Left lobe of liver (tissue), 2 donors: ENCODE data around the gene ALAD. TPM values are rescaled to one million over a fixed set of nuclear protein-coding genes. Genes with fewer than 3 reads are reported as not detected.
A peak's percentile ranks its signal among the peaks of the same experiment; 100 is the strongest.

Source experiments
- ATAC-seq: fragments of 200-7000 bp; cut with Tn5 transposase; one replicate; pipeline ENCODE4 v1.9.1; 2020; ENCODE audit warnings: mild to moderate bottlenecking, moderate library complexity
- DNase-seq: peaks from one replicate; pipeline ENCODE4 v3.0.0-alpha.2; 2020; ENCODE audit warnings: low spot score
- total RNA-seq: library from RNA; stranded (reverse); gene quantifications from one replicate; pipeline ENCODE4 v1.2.1, GENCODE V29; 2021
- donor health status: DM: no; HTN: no; CAD: no; lungs with moderate emphysema.
- donor health status: DM: no; HTN: yes; CAD: no.

The ALAD gene
- total RNA-seq, 1 donor from 2014 or later = 152 TPM

GRCh38 chr9:113350107-113350661 is 50.9 kb downstream of the ALAD start:
- ATAC-seq = no peak
- DNase-seq = no peak

- no peak for DNase-seq
Measured at GRCh38 chr9:113349445-113350094, 51.5 kb downstream of the ALAD start, which contains the start of gene BSPRY. BSPRY (plus strand) TSS chr9:113349541; CDS start chr9:113349580, 39 bp downstream.

DNA sequence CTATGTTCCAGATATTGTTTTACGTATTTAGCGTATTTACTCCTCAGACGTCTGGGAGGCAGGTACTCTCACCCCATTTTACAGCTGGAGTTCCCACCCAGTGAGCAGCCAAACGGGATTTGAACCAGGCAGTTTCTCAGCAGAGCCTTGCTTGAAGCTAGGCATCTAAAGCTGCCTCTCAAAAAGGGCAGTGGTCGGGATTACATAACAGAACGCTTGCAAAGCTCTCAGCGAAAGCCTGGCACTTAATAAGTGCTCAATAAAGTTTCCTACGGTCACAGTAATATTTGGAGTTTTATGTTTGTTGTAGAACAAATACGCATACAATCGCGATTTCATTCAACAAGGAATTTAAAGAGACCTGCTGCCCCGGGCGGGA is 52.0 kb downstream of the ALAD start:
- DNase-seq (no peak), ATAC-seq (no peak)

More at GRCh38 chr9:113349445-113350094, 51.5 kb downstream of the ALAD start, which contains the start of gene BSPRY:
- peak; percentile 89 for ATAC-seq

- no peak for DNase-seq
- ATAC-seq = no peak
Measured at GRCh38 chr9:113348437-113348836, 52.6 kb downstream of the ALAD start.

- ATAC-seq = no peak
- DNase-seq = no peak
Measured at GRCh38 chr9:113345671-113346070, 55.4 kb downstream of the ALAD start.

- ATAC-seq (no peak), DNase-seq (no peak)
Measured at GRCh38 chr9:113345190-113345589, 55.9 kb downstream of the ALAD start.

- DNase-seq = peak; percentile 85
- peak; percentile 63 for ATAC-seq
Measured at GRCh38 chr9:113343732-113344231, 57.3 kb downstream of the ALAD start.

DNA sequence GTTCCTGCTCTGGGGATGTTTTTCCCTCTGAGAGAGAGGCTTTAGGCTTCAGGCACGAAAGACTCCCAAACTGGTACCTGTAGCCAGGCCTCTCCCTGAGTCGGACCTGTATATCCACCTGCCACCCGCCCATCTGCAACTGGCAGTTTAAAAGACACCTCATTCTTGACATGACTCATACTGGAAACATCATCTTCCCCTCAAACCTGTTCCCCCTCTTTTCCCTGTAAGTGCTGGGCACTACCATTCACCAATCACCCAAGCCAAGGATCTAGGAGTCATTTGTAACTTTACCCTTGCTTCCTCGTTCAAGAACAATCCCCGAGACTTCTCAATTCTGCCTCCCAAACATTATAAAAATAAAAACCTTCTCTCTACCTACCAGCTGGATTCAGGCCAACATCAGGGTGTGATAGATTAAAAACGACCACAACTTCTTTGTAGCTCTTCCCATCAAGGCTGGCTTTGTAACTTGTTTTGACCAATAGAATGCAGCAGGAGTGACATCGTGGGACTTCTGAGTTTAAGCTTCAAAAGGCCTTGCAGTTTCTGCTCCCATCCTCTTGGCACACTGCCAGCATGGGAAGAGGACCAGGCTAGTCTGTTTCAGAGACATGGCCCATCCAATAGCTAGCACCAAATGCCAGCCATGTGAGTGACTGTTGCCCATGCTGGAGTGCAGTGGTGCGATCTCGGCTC is 59.2 kb downstream of the ALAD start:
- DNase-seq = no peak
- ATAC-seq = no peak

DNA sequence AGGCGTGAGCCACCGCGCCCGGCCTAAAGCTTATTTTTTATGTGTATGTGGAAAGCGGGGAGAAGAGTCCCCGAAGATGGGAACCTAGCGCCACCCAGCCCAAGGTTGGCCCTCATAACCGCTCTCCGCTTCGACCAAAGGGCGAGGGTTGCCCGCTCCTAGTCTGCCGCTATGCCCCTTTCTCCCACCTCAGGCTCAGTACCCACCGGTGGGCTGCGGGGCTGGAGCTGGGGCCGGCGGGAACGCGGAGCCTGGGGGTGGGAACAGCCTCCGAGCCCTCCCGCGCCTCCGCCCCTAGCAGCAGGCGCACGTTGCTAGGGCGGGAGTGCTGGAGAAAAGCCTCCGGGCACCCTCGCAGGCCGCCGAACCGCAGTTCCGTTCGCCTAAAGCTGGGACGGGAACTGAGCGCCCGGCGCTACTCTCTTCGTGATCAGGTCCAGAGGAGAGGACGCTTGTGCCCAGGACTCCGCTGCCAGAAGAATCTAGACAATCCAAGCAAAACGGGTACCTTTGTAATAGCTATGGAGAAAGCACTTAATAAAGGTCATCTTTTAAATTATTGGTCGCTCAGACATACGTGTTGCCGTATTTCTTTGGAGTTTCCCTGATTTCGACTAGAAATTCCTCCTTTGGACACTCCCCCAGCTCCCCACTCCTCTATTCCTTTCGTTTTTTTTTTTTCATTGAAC is 60.9 kb downstream of the ALAD start, which contains the start of gene WDR31:
WDR31 (minus strand) TSS at position 265 of the 689 bp plus-strand sequence. CDS start 8,253 bp downstream, outside the sequence.
- ATAC-seq (peak; percentile 96), DNase-seq (peak; percentile 91)

GRCh38 chr9:113337714-113338113 is 63.4 kb downstream of the ALAD start:
- DNase-seq (no peak), ATAC-seq (no peak)

Other genes with a start within 250 kb of the ALAD start
- gene FKBP15, start 180.0 kb downstream of the ALAD start, total RNA-seq = 12.2 TPM
- 74.9 TPM for gene SLC31A1, start 179.7 kb downstream of the ALAD start, total RNA-seq
- 17.8 TPM for gene CDC26, start 125.7 kb downstream of the ALAD start, total RNA-seq
- gene PRPF4, start 125.6 kb downstream of the ALAD start, total RNA-seq = 12.0 TPM
- gene RNF183, start 97.9 kb downstream of the ALAD start, total RNA-seq = 0.20 TPM
- gene WDR31, start 61.0 kb downstream of the ALAD start, total RNA-seq = 3.0 TPM
- 0.33 TPM for gene BSPRY, start 51.7 kb downstream of the ALAD start, total RNA-seq
- 76.9 TPM for gene HDHD3, start 24.3 kb downstream of the ALAD start, total RNA-seq
- gene POLE3, start 9.4 kb upstream of the ALAD start, total RNA-seq = 14.3 TPM
- 0.96 TPM for gene C9orf43, start 9.5 kb upstream of the ALAD start, total RNA-seq
- 19.5 TPM for gene RGS3, start 62.4 kb upstream of the ALAD start, total RNA-seq